ENCODE results near the gene NACA. TPM values are rescaled to one million over a fixed set of nuclear protein-coding genes. Genes with fewer than 3 reads are reported as not detected.

Gene NACA
- total and polyA plus RNA-seq, 2 of the 13 experiments (the other 11 are each of a cell fraction or from before 2014, with no cell fraction given), result 799 to 1,700 TPM

GRCh38 chr12:56724972-56725722 is at the start of gene NACA (continued):
- TF ChIP-seq ZNF883 (CRISPR knock-in tag; IDR thresholded peaks at IDR 0.05; ENCODE audit: not compliant biosample characterization) (peak; percentile 33), KAT7 (CRISPR knock-in tag; IDR thresholded peaks at IDR 0.05; ENCODE audit: borderline replicate concordance) (peak; percentile 95), ZNF619 (CRISPR knock-in tag; IDR thresholded peaks at IDR 0.05) (peak; percentile 98), HMGXB4 (CRISPR knock-in tag; IDR thresholded peaks at IDR 0.05; ENCODE audit: borderline replicate concordance in 1 of 2, low read depth in 1 of 2) (peak; percentile 93 to 95), HNF4G (IDR thresholded peaks at IDR 0.05; ENCODE audit: borderline replicate concordance, low read depth, low read length) (peak; percentile 40; the same call in 1 of the 2 replicates), HNF4G (CRISPR knock-in tag; IDR thresholded peaks at IDR 0.05; ENCODE audit: borderline replicate concordance, low read depth) (peak; percentile 85), CC2D1A (CRISPR knock-in tag; IDR thresholded peaks at IDR 0.05) (no peak), ISX (CRISPR knock-in tag; conservative IDR thresholded peaks at IDR 0.05) (no peak), RARG (CRISPR knock-in tag; IDR thresholded peaks at IDR 0.05; ENCODE audit: low read depth) (peak; percentile 98; the same call in 1 of the 2 replicates), EEA1 (CRISPR knock-in tag; IDR thresholded peaks at IDR 0.05; ENCODE audit: borderline replicate concordance) (no peak), PHB2 (IDR thresholded peaks at IDR 0.05; ENCODE audit: partially characterized antibody) (no peak), ZNF546 (CRISPR knock-in tag; conservative IDR thresholded peaks at IDR 0.05) (0 out of 2 replicates have a peak, but pooled peaks have one; percentile 60), GABPA (IDR thresholded peaks at IDR 0.05; ENCODE audit: low read depth, low read length) (peak; percentile 95), GABPA (CRISPR knock-in tag; IDR thresholded peaks at IDR 0.05; ENCODE audit: low read depth) (peak; percentile 99), ZNF430 (CRISPR knock-in tag; IDR thresholded peaks at IDR 0.05) (0 out of 2 replicates have a peak, but pooled peaks have one; percentile 54), RFX5 (IDR thresholded peaks at IDR 0.05; ENCODE audit: low read depth, low read length) (no peak; the same call in 1 of the 2 replicates), ZNF235 (CRISPR knock-in tag; IDR thresholded peaks at IDR 0.05; ENCODE audit: borderline replicate concordance) (peak; percentile 89; the same call in 1 of the 2 replicates), UBTF (CRISPR knock-in tag; IDR thresholded peaks at IDR 0.05) (peak; percentile 84), KLF6 (CRISPR knock-in tag; IDR thresholded peaks at IDR 0.05) (peak; percentile 92), KLF15 (CRISPR knock-in tag; IDR thresholded peaks at IDR 0.05; ENCODE audit: borderline replicate concordance) (no peak), ZNF441 (CRISPR knock-in tag; IDR thresholded peaks at IDR 0.05; ENCODE audit: borderline replicate concordance) (peak; percentile 58; the same call in 1 of the 2 replicates), ZNF431 (CRISPR knock-in tag; IDR thresholded peaks at IDR 0.05; ENCODE audit: borderline replicate concordance, low read depth) (no peak), SRSF4 (IDR thresholded peaks at IDR 0.05; ENCODE audit: low read depth, low read length, poor library complexity, severe bottlenecking) (no peak), ZNF225 (CRISPR knock-in tag; IDR thresholded peaks at IDR 0.05) (peak; percentile 77; the same call in 1 of the 2 replicates)
- TF ChIP-seq, protein P1, sequence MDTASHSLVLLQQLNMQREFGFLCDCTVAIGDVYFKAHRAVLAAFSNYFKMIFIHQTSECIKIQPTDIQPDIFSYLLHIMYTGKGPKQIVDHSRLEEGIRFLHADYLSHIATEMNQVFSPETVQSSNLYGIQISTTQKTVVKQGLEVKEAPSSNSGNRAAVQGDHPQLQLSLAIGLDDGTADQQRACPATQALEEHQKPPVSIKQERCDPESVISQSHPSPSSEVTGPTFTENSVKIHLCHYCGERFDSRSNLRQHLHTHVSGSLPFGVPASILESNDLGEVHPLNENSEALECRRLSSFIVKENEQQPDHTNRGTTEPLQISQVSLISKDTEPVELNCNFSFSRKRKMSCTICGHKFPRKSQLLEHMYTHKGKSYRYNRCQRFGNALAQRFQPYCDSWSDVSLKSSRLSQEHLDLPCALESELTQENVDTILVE (CRISPR knock-in tag; IDR thresholded peaks at IDR 0.05), result peak; percentile 94
